Fibroblast of skin of right quadriceps (primary cell): Measurements from ENCODE around the gene FBXO45.
"Not testable (repeated sequence)": the region's sequence is repeated elsewhere in the genome, so short reads cannot be mapped to it uniquely, and the experiment has no call there.

ENCODE experiments used
- DNase-seq: peaks from one replicate; pipeline ENCODE4 v3.0.0-alpha.2; 2013

FBXO45 gene

DNA sequence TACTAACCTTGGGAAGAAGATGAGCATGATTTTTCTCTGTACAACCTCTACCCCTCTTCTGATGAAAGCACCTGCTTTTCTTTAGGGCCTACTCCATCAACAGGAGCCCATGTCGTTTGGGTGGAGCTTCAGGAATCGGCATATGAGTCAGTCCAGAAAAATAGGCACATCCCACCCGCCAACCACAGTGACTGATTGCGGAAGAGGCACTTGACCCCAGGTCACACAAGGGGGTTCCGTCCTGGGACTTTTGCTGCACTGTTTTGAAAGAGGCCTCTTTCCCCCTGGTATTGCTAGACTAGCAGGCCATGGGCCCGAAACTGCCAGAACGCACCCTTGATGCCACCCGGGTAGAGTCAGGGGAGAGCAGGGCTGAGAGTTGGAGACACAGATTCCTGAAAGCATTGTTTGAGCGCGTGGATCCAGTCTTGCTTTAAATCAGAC, 51.7 kb downstream of the FBXO45 start:
- DNase-seq = no peak

DNA sequence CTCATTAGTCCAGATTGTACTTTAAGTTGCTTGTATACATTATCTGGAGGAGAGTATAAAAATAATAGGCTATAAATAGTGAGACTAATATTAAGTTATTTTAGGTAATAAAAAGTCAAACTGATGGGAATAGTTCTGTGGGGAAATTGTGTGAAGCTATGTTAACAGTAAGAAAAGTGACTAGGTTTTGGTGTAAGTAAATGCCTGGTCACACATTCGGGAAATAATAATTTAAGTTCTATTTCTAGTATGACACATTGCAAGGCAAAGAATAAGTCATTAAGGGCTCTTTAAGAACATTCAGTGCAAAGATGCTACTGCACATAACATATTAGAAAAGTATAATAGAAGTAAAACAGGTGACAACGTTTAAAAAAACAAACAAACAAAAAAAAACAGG, 52.2 kb downstream of the FBXO45 start:
- DNase-seq = no peak

DNA sequence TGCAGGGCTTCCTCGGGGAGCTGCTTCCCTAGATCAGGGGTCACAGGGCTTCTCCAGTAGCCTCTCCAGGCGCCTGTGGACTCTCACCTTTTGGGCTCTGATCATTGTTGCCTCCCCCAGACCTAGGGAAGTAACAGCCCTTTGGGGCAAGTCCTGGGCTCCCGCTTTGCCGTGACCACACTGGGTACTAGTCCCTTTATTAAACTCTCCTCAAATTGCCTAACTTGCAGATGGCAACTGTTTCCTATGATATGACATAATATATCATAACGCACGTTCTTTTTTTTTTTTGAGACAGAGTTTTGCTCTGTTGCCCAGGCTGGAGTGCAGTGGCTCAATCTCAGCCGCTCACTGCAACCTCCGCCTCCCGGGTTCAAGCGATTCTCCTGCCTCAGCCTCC, 53.2 kb downstream of the FBXO45 start:
- DNase-seq = no peak

DNA sequence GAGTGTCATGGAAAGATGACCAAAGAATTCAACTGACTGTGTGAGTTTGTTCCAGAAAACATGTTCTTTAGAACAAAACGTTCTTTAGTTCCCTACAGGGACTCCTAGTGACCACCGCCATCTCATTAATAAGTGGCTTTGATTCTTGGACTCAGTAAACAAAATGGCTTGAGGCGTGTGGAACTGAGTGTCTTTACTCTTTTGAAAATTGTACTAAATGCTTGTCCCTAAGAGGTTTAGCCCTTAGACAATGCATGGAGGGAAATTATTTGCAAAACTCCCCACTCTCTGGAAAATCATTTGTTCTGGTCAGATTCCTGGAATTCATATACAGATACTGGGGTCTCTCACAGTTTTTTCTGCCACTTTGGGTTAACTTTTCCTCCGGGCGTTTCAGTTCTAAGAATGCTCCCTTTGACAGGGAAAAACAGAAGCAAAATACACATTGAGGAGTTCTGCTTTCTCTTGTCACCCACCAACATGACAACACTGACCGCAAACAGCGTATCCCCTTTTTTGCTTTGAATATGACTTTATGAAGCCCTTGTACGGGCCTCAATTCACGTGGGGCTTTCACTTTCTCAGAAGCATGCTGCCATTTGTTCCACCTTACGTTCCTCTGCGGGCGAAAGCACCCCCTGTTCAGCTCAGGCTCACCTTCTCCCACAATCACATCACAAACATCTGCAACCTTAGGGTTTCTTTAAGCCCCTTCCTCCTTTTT, 55.8 kb downstream of the FBXO45 start:
- no peak for DNase-seq

DNA sequence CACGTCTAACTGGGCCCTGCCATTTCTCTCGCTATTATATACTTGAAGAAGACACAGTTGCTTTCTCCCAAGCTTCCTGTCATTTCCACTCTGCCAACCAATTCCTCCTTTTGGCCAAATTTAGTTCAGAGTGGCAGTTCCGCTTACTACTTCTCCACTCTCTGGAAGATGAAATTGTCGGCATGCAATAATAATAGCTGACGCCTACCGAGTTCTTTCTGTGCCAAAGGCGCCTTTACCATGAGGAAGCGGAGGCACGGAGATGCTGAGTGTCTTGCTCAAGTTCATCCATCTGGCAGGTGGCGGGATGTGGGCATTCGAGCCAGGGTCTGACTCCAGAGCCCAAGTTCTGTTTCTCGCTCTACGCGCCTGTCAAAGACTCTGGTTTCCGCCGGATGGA, 56.4 kb downstream of the FBXO45 start:
- no peak for DNase-seq

DNA sequence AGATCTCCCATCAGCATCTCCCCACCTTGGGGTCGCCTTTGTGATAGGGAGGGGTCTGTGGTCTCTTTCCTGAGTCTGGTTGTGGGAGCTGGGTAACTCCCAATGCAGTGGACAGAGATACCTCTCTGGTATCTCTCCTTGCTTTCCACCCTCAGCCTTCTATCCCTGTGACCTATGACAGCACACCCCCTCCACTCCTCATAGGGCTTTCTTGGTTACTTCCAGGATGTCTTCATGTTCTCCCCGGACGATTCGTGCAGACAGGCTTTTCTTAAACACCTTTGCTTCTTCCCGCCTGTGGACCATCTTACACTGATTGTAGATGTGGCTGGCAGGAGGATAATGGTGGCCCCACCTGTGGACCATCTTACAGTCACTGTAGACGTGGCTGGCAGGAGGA, 56.9 kb downstream of the FBXO45 start:
- no peak for DNase-seq

DNA sequence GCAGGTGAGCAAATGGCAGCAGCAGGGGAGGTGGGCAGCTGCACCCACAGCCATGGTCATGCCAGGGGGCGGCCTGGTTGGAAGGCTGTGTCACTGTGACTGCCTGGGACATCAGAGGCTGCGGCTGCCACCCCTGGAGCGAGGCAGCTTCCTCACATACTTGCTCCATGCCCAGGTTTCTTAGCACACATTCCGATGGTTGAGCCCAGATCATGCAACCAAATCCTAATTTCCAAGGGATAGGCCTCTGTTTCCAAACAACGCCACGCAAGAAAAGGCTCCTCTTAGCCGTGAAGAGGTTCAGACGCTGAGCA, 59.4 kb downstream of the FBXO45 start:
- no peak for DNase-seq

DNA sequence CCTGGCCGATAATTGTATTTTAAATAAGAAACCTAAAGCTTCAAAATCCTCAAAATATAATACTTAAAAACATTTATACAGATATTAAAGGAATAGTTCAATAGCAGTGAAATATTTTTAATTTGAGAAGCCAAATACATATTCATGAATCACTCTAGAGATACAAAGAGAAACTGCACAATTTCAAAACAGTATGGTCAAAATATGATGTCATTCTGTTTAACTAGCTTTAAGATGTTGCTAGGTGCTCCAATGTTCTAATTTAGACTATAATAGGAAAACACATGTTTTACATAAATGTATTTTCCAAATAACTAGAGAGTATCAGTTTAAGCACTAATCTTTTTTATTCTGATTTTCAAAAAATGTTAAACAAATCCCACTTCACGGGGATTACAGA, 60.8 kb downstream of the FBXO45 start:
- no peak for DNase-seq

DNA sequence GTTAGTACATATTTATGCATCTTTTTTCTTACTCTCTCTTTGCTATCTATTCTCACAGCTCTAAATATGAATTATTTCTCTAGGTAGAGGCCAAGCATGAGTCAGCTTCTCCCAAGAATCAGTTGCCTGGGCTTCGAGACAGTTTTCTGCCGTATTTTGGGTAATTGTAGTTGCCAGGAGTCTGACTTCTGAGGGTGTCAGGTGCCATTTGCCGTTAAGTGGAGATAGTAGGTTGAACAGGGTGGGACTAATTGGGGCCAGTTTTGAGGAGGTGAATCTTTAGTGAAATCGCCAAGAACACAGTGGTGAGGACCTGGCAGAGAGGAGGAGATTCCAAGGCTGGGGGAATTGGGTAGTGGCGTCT, 63.2 kb downstream of the FBXO45 start:
- no peak for DNase-seq

DNA sequence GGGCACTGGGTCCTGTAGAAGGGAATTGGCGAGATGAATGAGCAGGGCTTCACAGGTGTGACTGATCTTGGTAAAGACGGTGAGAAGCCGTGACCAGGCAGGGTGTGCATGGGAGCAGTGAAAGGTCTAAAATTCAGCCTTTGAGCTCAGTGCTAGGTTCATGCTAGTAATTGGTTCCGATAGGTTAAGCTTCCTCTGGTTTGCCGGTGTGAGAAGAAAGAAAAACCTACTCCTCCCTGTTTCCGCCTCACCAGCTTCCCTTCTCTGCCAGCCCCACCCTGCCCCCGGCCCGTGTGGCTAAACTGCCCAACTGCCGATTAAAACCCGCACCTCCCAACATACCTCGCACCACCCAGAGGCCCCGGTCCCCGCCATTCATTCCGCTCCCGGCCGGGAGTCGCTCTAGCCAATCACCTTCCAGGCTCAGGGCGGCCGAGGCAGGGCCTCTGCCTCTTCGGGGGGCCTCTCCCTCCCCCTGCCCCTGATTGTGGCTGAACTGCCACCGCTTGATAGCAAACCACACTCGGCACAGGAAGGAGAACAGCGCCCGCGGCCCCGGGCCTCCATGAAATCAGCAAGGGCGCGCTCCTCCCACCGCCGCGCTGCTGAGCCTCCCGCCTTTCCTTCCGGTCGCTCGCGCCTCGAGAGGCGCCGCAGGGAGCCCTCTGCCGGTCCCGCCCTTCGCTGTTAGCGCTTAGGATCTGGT, 63.7 kb downstream of the FBXO45 start:
- DNase-seq = peak; percentile 75

DNA sequence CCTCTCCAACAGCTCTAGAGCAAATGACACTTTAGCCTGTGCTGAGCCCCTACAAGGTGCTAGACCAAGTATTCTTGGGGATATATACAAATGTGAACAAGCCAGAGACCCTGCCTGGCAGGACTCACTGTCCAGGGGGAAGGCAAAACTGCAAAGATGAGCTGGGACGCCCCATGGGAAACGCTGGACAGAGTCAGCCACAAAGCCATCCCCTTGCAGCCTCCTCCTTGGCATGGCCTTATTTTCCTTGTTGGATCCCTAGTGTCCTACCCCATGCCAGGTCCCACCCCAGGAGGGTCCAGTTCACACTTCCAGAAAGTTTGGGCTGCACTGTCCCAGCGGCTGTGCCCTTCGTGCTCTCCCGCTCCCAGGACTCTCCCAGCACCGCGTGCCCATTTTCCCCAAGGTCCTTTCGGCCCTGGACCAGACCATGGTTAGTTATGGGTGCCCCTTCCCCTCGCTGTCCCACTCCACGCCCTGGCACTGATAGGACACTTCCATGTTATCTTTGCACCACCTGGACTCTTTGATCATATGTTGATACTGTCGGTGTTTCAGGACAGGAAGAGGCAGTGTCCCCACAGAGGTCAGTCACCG, 65.2 kb downstream of the FBXO45 start:
- no peak for DNase-seq

DNA sequence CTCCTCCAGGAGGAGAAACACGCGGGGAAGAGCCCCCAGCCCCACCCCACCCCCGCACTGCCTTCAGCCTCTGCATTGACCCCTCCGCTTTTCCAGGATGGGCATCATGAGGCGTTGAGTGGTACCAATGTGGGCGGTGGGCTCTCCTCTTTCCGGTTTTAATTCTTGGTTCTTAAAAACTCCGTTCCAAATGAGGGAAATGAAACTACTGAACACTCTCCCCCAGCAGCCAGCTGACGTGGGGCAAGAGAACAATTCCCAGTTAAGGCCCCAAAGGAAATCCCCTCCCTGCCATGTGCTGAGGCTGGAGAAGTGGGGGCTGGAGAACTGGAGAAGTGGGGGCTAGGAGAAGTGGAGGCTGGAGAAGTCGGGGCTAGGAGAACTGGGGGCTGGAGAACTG, 65.8 kb downstream of the FBXO45 start:
- no peak for DNase-seq

DNA sequence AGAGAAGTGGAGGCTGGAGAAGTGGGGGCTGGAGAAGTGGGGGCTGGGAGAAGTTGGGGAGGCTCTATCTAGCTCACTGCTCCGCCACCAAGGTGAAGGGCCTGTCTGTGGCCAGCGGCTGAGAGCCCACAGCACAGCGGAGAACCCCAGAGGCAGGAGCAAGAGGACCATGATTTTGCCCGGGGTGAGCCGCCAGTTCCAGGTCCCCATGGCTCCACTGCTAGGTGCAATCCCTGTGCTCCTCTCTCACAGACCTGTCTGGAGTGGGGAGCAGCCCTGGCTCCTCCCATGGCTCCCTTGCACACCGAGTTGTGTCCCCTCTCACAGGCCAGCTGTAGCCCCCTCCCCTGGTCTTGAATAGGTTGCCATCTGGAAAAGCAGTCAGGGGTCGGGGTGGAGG, 66.4 kb downstream of the FBXO45 start:
- no peak for DNase-seq

DNA sequence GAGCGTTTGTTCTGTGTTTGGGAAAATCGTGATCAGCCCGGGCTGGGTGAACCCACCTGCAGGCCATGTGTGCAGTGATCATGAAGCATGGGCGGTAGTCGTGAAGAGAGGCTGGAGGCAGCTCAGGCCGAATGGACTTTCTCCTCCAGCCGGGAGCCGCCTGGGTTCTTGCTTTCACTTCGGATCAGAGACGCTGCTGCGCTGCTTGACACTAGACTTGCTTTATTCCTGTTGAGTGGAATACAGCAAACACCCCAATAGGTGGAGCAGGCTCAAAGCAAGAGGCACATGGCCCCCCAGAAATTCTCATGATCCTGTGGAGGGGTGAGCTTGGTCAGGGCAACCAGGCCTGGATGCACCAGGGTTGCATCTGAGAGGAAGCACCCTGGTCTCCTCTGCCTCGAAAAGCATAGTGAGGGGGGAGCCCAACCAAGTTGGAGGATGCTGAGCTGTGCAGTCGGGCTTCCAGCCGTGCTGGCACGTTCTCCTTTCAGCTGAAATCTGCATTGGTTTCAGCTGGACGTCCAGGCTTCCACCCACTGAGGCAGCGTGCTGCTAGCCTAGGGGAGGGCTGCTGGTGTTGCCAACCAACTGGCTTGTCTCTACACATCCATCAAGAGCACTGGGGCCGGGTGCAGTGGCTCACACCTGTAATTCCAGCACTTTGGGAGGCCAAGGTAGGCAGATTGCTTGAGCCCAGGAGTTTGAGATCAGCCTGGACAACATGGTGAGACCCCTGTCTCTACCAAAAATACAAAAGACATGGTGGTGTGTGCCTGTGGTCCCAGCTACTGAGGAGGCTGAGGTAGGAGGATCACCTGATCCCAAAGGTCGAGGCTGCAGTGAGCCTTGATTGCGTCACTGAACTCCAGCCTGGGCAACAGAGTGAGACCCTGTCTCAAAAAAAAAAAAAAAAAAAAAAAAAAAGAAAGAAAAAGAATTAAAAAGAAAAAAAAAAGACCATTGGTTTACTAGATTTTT, 68.2 kb downstream of the FBXO45 start:
- no peak for DNase-seq

DNA sequence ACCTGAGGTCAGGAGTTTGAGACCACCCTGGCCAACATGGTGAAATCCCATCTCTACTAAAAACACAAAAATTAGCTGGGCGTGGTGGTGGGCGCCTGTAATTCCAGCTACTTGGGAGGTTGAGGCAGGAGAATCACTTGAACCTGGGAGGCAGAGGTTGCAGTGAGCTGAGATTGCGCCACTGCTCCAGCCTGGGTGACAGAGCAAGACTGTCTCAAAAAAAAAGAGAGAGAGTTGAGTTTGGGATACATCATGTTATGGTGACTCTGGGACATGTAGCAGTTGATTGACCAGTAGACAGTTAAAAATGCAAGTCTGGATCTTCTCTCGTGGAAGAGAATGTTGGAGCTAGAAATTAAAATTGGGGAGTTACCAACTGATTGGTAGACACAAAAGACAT, 69.5 kb downstream of the FBXO45 start:
- not testable (repeated sequence) for DNase-seq
